Adrenal gland (tissue), 5 donors: ENCODE data around the gene CHAMP1.

Experiments used
- CTCF ChIP-seq, 6 experiments: fragments of 450-650 bp in 4 of 6; fragments of 200-600 bp in 2 of 6; sonication (generic) in 1 of 6; IDR thresholded peaks; 1 replicate in 5 of 6; 2 replicates in 1 of 6; pipeline versions ENCODE4 v1.5.1 to v1.8.0; 2016 to 2021; ENCODE audit warnings: antibody characterized with exemption in 6 of 6, mild to moderate bottlenecking in 2 of 6, moderate library complexity in 1 of 6
- POLR2A ChIP-seq, 2 donors: fragments of 450-650 bp; IDR thresholded peaks; one replicate each; pipeline ENCODE4 v1.6.1; 2017; ENCODE audit warnings: antibody characterized with exemption in 2 of 2, mild to moderate bottlenecking in 2 of 2, moderate library complexity in 1 of 2
- donor health status: DM: no; HTN: no; CAD: no.

GRCh38 chr13:114266241-114266640, 48.1 kb upstream of the CHAMP1 start:
- no peak for TF ChIP-seq POLR2A (IDR thresholded peaks at IDR 0.05)
- TF ChIP-seq CTCF (IDR thresholded peaks at IDR 0.05), result no peak
